ENCODE data around the gene EBPL.

Gene EBPL

DNA sequence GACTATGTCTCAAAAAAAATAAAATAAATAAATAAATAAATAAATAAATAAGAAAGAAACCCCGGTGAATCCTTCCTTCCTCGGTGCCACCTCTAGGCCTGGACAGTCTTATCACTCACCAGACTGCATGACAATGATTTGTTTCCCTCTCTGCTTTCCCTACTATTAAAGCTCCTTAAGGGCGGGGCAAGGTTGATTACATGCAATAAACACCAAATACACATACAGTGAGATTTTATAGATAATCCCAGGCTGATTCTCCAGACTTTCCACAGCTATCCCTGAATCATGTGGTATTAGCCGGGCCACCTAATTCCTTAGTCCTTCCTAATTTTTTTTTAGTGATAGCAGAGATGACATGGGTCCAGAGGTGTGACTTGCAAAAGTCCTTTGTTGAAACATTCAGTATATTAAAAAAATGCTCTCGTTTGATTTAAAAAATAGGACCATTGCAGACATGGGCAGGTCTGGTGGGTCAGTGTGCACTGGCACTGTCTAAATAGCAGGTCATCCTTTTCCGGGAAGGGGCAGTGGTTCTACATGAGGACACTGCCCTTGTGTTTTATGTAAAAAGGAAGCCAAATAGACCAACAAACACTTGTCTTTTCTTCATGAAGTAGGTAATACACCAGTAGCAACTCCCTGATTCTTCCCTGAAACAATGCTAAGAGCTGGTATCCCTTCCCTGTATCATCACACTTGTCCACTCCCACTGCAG lies 14.5 kb downstream of the EBPL start:
- no peak for DNase-seq (ENCODE audit: low read depth in 2 of 2)

DNA sequence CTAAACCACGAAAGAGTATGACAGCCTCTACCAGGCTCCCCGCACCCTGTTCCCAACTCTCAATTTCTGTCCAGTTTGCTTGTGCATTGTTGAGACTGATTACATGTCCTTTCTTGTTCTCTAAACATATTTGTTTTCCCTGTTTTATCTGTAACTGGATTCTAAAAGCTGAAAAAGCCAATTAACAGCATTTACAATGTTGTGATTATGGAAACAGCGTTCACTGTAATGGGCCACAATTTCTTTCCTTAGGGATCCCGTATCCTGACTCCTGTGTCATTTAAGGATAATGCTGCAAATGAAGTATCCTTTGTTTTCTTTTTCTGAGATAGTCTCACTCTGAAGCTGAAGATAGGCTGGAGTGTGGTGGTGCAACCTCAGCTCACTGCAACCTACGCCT lies 20.5 kb downstream of the EBPL start:
- DNase-seq (ENCODE audit: low read depth in 2 of 2), result no peak

DNA sequence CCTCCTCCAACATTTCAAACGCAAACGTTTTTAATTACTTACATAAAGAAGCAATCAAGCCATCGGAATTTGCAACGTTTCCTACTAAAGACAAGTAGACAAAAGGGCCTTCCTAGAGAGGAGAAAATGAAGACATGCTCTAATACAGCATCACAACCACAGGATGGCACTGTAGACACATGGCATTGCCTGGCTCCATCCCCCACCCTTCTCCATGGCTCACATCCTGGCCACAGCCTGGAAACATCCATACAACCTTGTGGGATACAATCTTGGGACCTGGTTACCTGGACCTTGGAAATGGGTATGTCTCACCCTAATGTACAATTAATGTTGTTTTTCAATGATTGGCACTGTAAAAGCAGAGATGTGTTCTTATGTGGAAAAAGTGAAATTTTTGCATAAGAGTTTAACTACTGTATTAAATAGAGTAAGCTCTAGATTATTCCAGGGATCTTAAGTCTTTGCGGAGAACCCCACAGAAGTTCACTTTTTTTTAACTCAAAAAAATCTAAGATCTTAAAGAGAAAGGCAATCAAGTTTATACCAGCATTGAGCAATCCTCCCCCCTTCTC lies 21.5 kb downstream of the EBPL start:
- no peak for DNase-seq (ENCODE audit: low read depth in 2 of 2)

DNA sequence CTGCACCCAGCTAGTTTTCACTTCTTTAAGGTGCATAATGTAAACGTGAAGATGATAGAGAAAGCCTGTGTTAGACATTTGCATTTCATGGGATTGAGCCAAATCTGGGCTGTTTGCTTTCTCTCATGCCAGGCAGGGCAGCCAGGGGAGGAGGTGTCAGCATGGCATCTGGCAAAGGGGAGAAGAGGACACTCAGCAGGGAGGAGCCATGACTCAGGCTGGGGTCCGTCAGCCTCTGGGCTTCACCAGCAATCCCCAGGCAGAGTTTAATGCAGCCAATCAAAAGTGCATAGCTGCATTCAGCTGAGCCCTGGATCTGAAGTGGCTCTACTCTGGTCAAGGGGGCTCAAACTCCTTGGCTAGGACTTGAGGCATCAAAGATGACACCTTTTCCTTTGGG lies 23.5 kb downstream of the EBPL start:
- no peak for DNase-seq (ENCODE audit: low read depth in 2 of 2)

- no peak for DNase-seq (ENCODE audit: low read depth in 2 of 2)
These were observed 26.7 kb downstream of the EBPL start for GRCh38 chr13:49664606-49665005.

DNA sequence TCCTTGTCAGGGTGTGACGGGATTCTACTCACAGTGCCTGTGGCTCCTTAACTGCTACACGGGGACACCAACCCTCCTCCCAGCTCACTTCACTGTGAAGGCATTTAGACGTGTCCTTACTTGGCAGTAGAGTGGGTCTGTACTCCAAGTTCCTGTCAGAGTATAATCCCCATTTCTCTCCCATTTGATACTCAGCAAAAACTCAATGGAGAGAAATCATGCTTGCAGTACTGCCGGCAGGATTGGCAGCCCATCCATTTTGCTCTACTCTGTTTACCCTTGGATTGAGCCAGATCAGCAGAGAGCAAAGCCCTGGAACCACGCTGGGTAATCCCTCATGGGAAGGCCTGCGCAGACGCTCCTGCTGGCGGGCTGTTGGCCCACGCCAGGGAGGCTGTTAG lies 34.0 kb downstream of the EBPL start:
- DNase-seq (ENCODE audit: low read depth in 2 of 2), result no peak

- no peak for DNase-seq (ENCODE audit: low read depth in 2 of 2)
These were observed 35.4 kb downstream of the EBPL start for GRCh38 chr13:49655906-49656305.

DNA sequence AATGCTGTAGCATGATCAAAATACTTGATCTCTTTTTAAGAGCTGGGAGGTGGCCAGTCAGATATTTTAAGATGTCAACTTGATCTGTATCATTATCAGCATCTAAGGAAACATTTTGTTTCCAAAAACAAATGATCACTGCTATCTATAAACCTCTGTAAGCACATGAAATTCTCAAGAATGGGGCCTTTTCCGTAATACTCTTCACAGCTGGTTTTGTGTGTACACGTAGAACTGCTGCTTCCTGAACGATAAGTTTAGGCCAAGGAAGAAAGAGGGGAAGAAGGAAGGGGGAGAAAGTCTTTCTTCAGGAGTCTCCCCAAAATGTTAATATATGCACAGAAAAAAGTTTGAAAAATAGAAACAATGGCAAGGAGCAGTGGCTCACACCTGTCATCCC lies 37.3 kb downstream of the EBPL start:
- DNase-seq (ENCODE audit: low read depth in 2 of 2), result no peak

DNA sequence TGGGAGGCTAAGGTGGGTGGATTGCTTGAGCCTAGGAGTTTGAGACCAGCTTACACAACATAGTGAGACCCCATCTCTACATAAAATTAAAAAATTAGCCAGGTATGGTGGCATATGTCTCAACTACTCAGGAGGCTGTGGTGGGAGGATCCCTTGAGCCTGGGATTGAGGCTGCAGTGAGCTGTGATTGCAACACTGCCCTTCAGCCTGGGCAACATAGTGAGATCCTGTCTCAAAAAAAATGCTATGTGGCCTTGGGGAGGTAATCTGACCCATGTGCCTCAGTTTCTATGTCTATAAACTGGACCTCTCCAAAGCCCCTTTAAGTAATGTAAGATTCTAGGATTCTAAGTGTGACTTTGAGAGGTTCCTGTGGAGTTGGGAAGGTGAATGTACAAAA lies 37.8 kb downstream of the EBPL start:
- DNase-seq (ENCODE audit: low read depth in 2 of 2), result no peak

- DNase-seq (ENCODE audit: low read depth in 2 of 2), result no peak
These were observed 38.7 kb downstream of the EBPL start for GRCh38 chr13:49652355-49653305.

DNA sequence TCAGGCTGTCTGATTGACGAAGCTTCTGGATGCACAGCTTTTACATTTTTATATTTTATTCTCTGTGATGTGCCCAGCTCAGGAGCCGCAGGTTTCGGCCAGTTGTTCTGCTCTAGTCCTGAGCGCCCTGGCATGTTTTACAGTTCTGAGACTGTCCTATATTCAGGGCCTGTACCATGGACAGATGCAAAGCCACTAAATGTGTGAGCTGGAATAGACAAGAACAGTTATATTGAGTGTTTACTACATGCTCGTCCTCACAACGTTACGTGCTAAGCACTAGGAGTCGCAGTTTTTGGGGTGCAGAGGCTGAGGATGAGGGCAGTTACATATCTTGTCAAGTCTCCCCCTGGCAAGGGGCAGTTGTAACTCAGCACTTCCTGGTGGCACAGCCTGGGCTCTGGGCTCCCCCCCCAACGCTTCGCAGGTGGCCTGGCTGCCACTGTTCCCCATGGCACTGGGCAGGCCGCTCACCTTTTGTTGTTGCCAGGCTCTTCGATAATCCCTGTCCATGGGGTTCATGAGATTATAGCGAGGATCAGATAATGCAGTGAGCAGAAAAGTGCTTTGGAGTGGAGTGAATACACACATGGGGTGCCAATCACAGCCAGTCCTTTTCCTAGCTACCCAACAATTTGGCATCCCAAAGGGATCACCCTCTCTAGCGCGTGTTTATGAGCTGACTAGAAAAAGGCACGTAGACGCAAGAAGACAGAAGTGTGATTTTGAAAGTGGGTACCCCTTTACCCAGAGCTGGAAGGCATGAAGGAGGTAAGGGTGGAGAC lies 39.5 kb downstream of the EBPL start:
- no peak for DNase-seq (ENCODE audit: low read depth in 2 of 2)

GRCh38 chr13:49649963-49650312 lies 41.3 kb downstream of the EBPL start:
- DNase-seq (ENCODE audit: low read depth in 2 of 2), result no peak

GRCh38 chr13:49649244-49649962 lies 41.9 kb downstream of the EBPL start:
- no peak for DNase-seq (ENCODE audit: low read depth in 2 of 2)

GRCh38 chr13:49646688-49647087 lies 44.6 kb downstream of the EBPL start:
- DNase-seq (ENCODE audit: low read depth in 2 of 2), result no peak

DNA sequence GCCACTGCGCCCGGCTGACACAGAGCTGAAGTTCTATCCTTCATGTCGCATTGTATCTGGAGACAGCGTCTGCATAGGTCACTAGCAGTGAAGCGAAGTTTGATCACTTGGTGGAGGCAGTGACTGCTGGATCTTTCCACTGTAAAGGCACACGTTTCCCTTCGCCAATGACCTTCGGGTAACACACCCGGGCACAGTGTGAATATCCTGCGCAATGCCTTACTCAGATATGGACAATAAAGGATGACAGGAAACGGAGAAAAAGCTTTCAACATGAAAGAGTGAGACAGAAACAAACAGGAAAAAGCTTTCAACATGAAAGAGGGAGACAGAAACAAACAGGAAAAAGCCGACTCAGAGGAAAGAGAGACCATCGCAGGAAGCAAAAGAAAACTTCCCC lies 45.8 kb downstream of the EBPL start:
- DNase-seq (ENCODE audit: low read depth in 2 of 2), result no peak

DNA sequence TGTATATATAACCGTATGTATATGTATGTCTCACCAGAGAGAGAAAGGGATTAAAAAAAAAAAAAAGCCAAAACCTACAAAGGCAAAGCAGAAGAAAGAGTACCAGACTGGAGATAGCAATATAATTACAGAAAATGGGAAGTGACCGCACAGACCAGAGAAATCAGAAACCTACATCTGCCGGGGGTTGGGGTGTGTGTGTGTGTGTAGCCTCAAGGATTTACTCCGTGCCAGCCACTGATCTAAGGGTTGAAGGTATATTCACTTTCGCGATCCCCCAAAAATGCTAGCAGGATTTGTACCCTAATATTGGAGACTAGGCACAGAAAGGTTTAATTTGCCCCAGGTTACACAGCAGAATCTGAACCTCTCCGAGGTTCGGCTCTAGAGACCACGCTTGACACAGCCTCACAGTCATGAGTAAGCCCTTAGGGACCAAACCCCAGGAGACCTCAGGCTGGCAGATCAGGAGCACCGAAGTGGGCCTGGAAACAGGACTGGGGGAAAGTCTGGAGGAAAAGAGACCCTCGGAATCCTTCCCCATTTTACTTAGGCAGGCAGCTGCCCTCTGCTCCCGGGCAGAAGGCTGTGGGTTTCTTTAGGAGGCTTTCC lies 48.1 kb downstream of the EBPL start:
- DNase-seq (ENCODE audit: low read depth in 2 of 2), result no peak

DNA sequence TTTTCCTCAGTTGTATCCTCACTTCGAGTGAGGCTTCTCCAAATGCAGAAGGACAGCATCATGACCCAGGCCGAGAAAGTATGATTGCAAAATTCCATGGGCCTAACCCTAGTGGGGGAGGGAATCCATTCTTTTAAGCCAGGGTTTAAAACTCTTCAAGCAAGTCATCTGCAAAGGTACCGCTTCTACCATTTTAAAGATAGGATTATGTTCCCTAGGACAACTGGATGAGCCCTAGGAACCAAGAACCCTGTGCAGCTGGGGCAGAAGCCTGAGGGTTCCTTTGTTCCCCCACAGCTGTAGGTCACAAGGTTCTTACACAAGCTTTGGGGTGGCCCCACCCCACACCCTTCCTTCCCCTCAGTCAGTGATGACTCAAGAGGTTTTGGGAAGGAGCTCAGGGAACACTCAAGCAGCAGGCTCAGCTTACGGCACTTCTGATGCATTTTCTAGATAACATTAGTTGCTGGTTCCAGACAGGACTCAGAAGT lies 49.4 kb downstream of the EBPL start:
- DNase-seq (ENCODE audit: low read depth in 2 of 2), result no peak

DNA sequence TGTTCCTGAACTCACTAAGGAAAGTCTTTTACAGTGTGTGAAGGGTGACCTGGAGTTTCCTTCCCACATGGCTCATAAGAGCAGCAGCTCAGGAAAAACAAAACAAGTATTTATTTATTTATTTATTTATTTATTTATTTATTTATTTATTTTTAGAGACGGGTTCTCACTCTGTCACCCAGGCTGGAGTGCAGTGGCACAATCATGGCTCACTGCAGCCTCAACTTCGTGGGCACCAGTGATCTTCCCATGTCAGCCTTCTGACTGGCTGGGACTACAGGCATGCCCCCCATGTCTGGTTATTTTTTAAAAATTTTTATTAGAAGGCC lies 52.6 kb downstream of the EBPL start:
- DNase-seq (ENCODE audit: low read depth in 2 of 2), result no peak

GRCh38 chr13:49638030-49638743 lies 53.1 kb downstream of the EBPL start:
- DNase-seq (ENCODE audit: low read depth in 2 of 2), result no peak

DNA sequence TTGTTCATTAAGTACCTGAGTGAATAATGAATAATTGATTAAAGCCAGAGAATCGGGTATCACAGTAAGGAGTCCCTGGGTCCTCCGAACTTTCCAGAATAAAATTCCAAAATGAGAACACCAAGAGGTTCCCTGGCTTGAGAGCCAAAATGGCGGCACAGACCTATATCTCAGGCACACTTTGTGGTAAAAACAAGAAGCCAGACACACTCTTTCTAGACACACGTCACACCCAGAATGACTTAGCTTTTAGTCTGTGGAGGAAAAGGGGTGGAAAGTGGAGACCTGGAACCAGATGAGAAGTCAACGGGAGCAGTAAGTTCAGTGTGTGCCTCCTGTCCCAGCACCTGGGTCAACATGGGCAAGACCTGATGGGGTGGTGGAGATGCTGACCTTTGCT lies 54.6 kb downstream of the EBPL start:
- no peak for DNase-seq (ENCODE audit: low read depth in 2 of 2)

All from stimulated activated CD4-positive, alpha-beta T cell treated with anti-CD3 and anti-CD28 coated beads, Interleukin-1b, Interleukin-23, amount 100 ng/mL, for 1 hour (primary cell).